GM23338 (cell line): Measurements from ENCODE around the gene PEDS1. TPM values are rescaled to one million over a fixed set of nuclear protein-coding genes. Genes with fewer than 3 reads are reported as not detected.
A peak's percentile ranks its signal among the peaks of the same experiment; 100 is the strongest.

Source experiments
- ATAC-seq: fragments of 200-7000 bp; cut with Tn5 transposase; 3 replicates; pipeline ENCODE4 v1.9.1; 2020
- DNase-seq: peaks from one replicate; pipeline ENCODE4 v3.0.0-alpha.2; 2015; ENCODE audit warnings: low spot score
- H2AFZ ChIP-seq: fragments of 200-600 bp; sonication (generic); 2 replicates; pipeline ENCODE4 v1.8.0; 2016; ENCODE audit warnings: antibody characterized with exemption, mild to moderate bottlenecking, moderate library complexity
- H3F3A ChIP-seq: fragments of 200-600 bp; sonication (generic); replicated peaks from 2 replicates; pipeline ENCODE4 v1.8.0; 2017; ENCODE audit warnings: antibody characterized with exemption, mixed run types, low read depth
- H3K27ac ChIP-seq: fragments of 200-600 bp; sonication (generic); 2 replicates; pipeline ENCODE4 v1.6.1; 2016; ENCODE audit warnings: low read depth
- H3K27me3 ChIP-seq: fragments of 200-600 bp; sonication (generic); 2 replicates; pipeline ENCODE4 v1.8.0; 2016; ENCODE audit warnings: mild to moderate bottlenecking, mixed run types, moderate library complexity; ENCODE audit not compliant: insufficient read depth
- H3K36me3 ChIP-seq: fragments of 200-600 bp; sonication (generic); 2 replicates; pipeline ENCODE4 v1.8.0; 2016; ENCODE audit warnings: mild to moderate bottlenecking; ENCODE audit not compliant: insufficient read depth
- H3K4me1 ChIP-seq: fragments of 200-600 bp; sonication (generic); 2 replicates; pipeline ENCODE4 v1.8.0; 2016; ENCODE audit warnings: mild to moderate bottlenecking, moderate library complexity; ENCODE audit not compliant: insufficient read depth
- H3K4me2 ChIP-seq: fragments of 200-600 bp; sonication (generic); 2 replicates; pipeline ENCODE4 v1.7.1; 2017; ENCODE audit warnings: mixed run types
- H3K4me3 ChIP-seq: fragments of 200-600 bp; sonication (generic); 2 replicates; pipeline ENCODE4 v1.6.1; 2016; ENCODE audit warnings: mixed run types
- H3K79me2 ChIP-seq: fragments of 200-600 bp; sonication (generic); replicated peaks from 2 replicates; pipeline ENCODE4 v1.8.0; 2017; ENCODE audit warnings: mild to moderate bottlenecking; ENCODE audit not compliant: insufficient read depth
- H3K9me2 ChIP-seq: fragments of 200-600 bp; sonication (generic); 2 replicates; pipeline ENCODE4 v1.8.0; 2017; ENCODE audit not compliant: insufficient read depth
- H4K20me1 ChIP-seq: fragments of 200-600 bp; sonication (generic); replicated peaks from 2 replicates; pipeline ENCODE4 v1.8.0; 2017; ENCODE audit warnings: mild to moderate bottlenecking; ENCODE audit not compliant: insufficient read depth
- H3K27ac Mint-ChIP-seq: 2 replicates; pipeline ENCODE4 v1.8.0; 2020; ENCODE audit warnings: inconsistent platforms, mild to moderate bottlenecking, moderate library complexity, mixed read lengths
- H3K27me3 Mint-ChIP-seq: 3 replicates; pipeline ENCODE4 v1.8.0; 2022; ENCODE audit warnings: low read depth, mild to moderate bottlenecking, moderate library complexity, mixed read lengths, inconsistent platforms; ENCODE audit not compliant: insufficient read depth, poor library complexity
- H3K36me3 Mint-ChIP-seq: 3 replicates; pipeline ENCODE4 v1.8.0; 2021; ENCODE audit warnings: low read depth, mild to moderate bottlenecking, inconsistent platforms, moderate library complexity, mixed read lengths
- H3K4me1 Mint-ChIP-seq: 3 replicates; pipeline ENCODE4 v1.8.0; 2020; ENCODE audit warnings: mild to moderate bottlenecking, inconsistent platforms, mixed read lengths
- H3K4me3 Mint-ChIP-seq: 3 replicates; pipeline ENCODE4 v1.8.0; 2021; ENCODE audit warnings: moderate library complexity, mild to moderate bottlenecking, inconsistent platforms, mixed read lengths
- H3K9me3 Mint-ChIP-seq: 3 replicates; pipeline ENCODE4 v1.8.0; 2020; ENCODE audit warnings: moderate library complexity, mild to moderate bottlenecking, inconsistent platforms, mixed read lengths
- EZH2phosphoT487 ChIP-seq: fragments of 200-600 bp; sonication (generic); IDR thresholded peaks from one replicate; pipeline ENCODE4 v1.8.1; 2018; ENCODE audit warnings: antibody characterized with exemption; ENCODE audit not compliant: unreplicated experiment
- POLR2AphosphoS5 ChIP-seq: IDR thresholded peaks from 2 replicates; pipeline ENCODE4 v1.6.1; 2016; ENCODE audit warnings: antibody characterized with exemption, low read depth
- STAT1 ChIP-seq: IDR thresholded peaks from one replicate; pipeline ENCODE4 v1.6.1; 2016; ENCODE audit warnings: antibody characterized with exemption; ENCODE audit not compliant: unreplicated experiment
- ZNF114 ChIP-seq: fragments of 250-450 bp; sonication (Bioruptor Pico); IDR thresholded peaks from 2 replicates; pipeline ENCODE4 v1.5.0; 2020; ENCODE audit warnings: mild to moderate bottlenecking, moderate library complexity
- polyA plus RNA-seq: library from polyadenylated mRNA; unstranded; fragments of >200 nt; fragmentation: Nextera tagmentation; extraction: Ambion mirVana; gene quantifications from 2 replicates; pipeline ENCODE4 v1.2.1, GENCODE V29; 2016
- total RNA-seq: library from RNA; depleted of rRNA; stranded (reverse); fragments of >200 nt; shearing (Covaris generic); gene quantifications from 2 replicates; pipeline ENCODE4 v1.2.3, GENCODE V29; 2014
- TF ChIP-seq, protein P1 (sequence below), 2 experiments: fragments of 200-600 bp in 1 of 2; sonication (generic) in 1 of 2; conservative IDR thresholded peaks; 2 replicates each; pipeline versions ENCODE4 v1.5.1 to v1.6.1; 2016 to 2017; ENCODE audit warnings: antibody characterized with exemption in 2 of 2, low read depth in 2 of 2, mild to moderate bottlenecking in 2 of 2, moderate library complexity in 1 of 2
- TF ChIP-seq, protein P2 (sequence below): IDR thresholded peaks from 2 replicates; pipeline ENCODE4 v1.6.1; 2016; ENCODE audit warnings: antibody characterized with exemption
- TF ChIP-seq, protein P3 (sequence below): IDR thresholded peaks from one replicate; pipeline ENCODE4 v1.6.1; 2018; ENCODE audit warnings: antibody characterized with exemption; ENCODE audit not compliant: unreplicated experiment

Gene PEDS1
- total and polyA plus RNA-seq, 2 experiments from 2014 or later: 34.5 to 43.6 TPM

DNA sequence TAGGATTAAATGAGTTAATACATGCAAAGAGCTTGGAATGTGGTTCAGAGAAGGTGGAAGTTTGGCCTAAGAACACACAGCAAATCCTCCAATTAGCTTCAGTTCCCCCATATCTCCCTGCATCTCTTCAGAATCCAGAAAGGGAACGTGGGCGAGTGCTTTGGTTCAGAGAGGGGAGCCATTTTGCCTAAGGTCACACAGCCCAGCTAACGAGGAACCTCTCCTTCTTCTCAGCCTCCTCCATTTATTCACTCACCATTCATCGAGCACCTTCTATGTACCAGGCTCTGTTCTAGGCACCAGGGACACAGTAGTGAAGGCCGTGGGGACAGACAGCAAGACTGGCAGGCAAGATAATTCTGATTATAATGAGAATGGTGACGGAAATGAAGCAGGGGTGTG lies 34.8 kb upstream of the PEDS1 start:
- H3K4me3 ChIP-seq: no peak overlapping the region
- no peak for ATAC-seq
- H3K9me3 Mint-ChIP-seq: no peaks in the 10 kb centered on the region

DNA sequence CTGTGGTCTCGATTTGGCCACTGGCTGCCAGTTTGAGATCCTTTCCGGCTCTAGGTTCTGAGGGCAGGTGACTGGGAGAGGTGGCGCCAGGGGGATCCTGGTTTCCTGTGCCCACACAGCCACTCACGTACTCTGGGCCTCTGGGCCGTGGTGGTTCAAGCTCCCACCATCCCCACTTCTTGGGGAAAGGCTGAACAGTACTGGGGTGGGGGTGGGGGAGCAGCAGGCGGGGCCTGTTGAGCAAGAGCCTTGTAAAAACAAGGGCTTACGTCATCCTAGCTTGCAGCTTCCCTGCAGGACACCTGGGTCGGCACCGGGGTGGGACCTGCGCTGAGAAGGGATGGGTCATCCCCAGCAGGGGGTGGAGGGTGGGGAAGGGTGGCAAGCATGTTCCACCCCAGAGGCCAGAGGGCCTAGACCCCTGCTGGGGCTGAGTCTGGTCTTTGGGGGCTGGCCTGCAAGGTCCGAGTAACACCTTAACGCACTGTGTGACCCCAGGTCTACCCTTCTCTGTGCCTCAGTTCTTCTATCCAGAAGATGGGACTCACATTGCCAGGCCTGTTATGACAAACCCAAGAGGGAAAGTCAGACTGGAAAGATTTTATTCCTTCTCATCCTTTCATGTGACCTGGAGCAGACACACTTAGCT lies 34.0 kb upstream of the PEDS1 start:
- peaks cover 4% of the 10 kb centered on the region for H3K36me3 Mint-ChIP-seq
- no peak overlapping the region for H3K27ac ChIP-seq
- no peak overlapping the region for H3K4me2 ChIP-seq
- no peaks in the 10 kb centered on the region for H3K36me3 ChIP-seq
- H3K79me2 ChIP-seq: peaks cover 8% of the 10 kb centered on the region
- no peak for ATAC-seq
- peaks cover 18% of the 10 kb centered on the region for H3K4me1 Mint-ChIP-seq
- no peaks in the 10 kb centered on the region for H3K9me2 ChIP-seq
- H3K4me3 Mint-ChIP-seq: no peak overlapping the region
- TF ChIP-seq STAT1: no peak
- TF ChIP-seq, protein P1, sequence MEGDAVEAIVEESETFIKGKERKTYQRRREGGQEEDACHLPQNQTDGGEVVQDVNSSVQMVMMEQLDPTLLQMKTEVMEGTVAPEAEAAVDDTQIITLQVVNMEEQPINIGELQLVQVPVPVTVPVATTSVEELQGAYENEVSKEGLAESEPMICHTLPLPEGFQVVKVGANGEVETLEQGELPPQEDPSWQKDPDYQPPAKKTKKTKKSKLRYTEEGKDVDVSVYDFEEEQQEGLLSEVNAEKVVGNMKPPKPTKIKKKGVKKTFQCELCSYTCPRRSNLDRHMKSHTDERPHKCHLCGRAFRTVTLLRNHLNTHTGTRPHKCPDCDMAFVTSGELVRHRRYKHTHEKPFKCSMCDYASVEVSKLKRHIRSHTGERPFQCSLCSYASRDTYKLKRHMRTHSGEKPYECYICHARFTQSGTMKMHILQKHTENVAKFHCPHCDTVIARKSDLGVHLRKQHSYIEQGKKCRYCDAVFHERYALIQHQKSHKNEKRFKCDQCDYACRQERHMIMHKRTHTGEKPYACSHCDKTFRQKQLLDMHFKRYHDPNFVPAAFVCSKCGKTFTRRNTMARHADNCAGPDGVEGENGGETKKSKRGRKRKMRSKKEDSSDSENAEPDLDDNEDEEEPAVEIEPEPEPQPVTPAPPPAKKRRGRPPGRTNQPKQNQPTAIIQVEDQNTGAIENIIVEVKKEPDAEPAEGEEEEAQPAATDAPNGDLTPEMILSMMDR (conservative IDR thresholded peaks at IDR 0.05; ENCODE audit: low read depth in 2 of 2): no peak
- peaks cover 19% of the 10 kb centered on the region for H3K27me3 Mint-ChIP-seq
- H3F3A ChIP-seq: no peaks in the 10 kb centered on the region
- no peak overlapping the region for H3K4me3 ChIP-seq
- no peak overlapping the region for H3K27ac Mint-ChIP-seq
- no peaks in the 10 kb centered on the region for H3K27me3 ChIP-seq
- no peaks in the 10 kb centered on the region for H3K9me3 Mint-ChIP-seq
- H4K20me1 ChIP-seq: no peaks in the 10 kb centered on the region
- H2AFZ ChIP-seq: peak overlapping the region; percentile 72; the same call in 1 of the 2 replicates
- DNase-seq: peak; percentile 46
- peaks cover 9% of the 10 kb centered on the region for H3K4me1 ChIP-seq

More for the DNA sequence above, 34.8 kb upstream of the PEDS1 start:
- Histone ChIP-seq H3K36me3 (no peaks in the 10 kb centered on the region), H3F3A (no peaks in the 10 kb centered on the region), H3K9me2 (no peaks in the 10 kb centered on the region), H3K27ac (no peak overlapping the region), H3K4me2 (no peak overlapping the region), H2AFZ (no peak overlapping the region), H3K27me3 (no peaks in the 10 kb centered on the region), H3K79me2 (peaks cover 15% of the 10 kb centered on the region), H3K4me1 (peaks cover 16% of the 10 kb centered on the region), H4K20me1 (no peaks in the 10 kb centered on the region; the same call in 1 of the 2 replicates)
- H3K4me1 Mint-ChIP-seq: peaks cover 23% of the 10 kb centered on the region
- TF ChIP-seq ZNF114 (CRISPR knock-in tag): no peak
- TF ChIP-seq, protein P2, sequence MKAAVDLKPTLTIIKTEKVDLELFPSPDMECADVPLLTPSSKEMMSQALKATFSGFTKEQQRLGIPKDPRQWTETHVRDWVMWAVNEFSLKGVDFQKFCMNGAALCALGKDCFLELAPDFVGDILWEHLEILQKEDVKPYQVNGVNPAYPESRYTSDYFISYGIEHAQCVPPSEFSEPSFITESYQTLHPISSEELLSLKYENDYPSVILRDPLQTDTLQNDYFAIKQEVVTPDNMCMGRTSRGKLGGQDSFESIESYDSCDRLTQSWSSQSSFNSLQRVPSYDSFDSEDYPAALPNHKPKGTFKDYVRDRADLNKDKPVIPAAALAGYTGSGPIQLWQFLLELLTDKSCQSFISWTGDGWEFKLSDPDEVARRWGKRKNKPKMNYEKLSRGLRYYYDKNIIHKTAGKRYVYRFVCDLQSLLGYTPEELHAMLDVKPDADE: no peak
- TF ChIP-seq EZH2phosphoT487: no peak
- TF ChIP-seq, protein P3, sequence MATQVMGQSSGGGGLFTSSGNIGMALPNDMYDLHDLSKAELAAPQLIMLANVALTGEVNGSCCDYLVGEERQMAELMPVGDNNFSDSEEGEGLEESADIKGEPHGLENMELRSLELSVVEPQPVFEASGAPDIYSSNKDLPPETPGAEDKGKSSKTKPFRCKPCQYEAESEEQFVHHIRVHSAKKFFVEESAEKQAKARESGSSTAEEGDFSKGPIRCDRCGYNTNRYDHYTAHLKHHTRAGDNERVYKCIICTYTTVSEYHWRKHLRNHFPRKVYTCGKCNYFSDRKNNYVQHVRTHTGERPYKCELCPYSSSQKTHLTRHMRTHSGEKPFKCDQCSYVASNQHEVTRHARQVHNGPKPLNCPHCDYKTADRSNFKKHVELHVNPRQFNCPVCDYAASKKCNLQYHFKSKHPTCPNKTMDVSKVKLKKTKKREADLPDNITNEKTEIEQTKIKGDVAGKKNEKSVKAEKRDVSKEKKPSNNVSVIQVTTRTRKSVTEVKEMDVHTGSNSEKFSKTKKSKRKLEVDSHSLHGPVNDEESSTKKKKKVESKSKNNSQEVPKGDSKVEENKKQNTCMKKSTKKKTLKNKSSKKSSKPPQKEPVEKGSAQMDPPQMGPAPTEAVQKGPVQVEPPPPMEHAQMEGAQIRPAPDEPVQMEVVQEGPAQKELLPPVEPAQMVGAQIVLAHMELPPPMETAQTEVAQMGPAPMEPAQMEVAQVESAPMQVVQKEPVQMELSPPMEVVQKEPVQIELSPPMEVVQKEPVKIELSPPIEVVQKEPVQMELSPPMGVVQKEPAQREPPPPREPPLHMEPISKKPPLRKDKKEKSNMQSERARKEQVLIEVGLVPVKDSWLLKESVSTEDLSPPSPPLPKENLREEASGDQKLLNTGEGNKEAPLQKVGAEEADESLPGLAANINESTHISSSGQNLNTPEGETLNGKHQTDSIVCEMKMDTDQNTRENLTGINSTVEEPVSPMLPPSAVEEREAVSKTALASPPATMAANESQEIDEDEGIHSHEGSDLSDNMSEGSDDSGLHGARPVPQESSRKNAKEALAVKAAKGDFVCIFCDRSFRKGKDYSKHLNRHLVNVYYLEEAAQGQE: no peak
- no peak for TF ChIP-seq POLR2AphosphoS5
- H3K4me3 Mint-ChIP-seq: no peak overlapping the region; the same call in 2 of the 3 replicates
- no peak for DNase-seq
- H3K27me3 Mint-ChIP-seq: peaks cover 20% of the 10 kb centered on the region
- no peak overlapping the region for H3K27ac Mint-ChIP-seq
- peaks cover 12% of the 10 kb centered on the region for H3K36me3 Mint-ChIP-seq
